Activated gamma-delta T cell treated with Interleukin-2 at 50 U/mL for 16 hours (primary cell): Measurements from ENCODE around the gene ITPRIPL2.

Source experiments
- DNase-seq: peaks from one replicate; pipeline ENCODE4 v3.0.0-alpha.2; 2020

The ITPRIPL2 gene

DNA sequence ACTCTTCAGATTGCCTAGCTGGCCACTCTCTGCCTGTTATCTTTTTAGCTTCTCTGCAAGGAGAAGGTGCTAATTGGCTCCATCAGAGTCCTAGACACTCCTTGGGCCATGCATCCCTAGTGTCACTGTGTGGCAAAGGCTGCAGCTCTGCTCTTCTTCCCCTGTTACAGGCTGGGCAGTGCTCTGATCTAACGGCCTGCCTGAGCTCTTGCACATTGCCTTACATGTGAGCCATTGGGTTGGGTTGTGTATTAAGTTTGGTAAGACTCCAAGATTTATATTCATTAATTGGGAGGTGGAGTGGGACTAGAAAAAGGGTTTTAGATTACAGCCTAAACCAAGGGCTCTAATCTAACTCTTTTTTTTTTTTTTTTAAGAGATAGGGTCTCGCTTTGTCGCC lies 31.2 kb downstream of the ITPRIPL2 start:
- DNase-seq = no peak

GRCh38 chr16:19147126-19147525 lies 33.4 kb downstream of the ITPRIPL2 start:
- DNase-seq = no peak

- no peak for DNase-seq
Observed at GRCh38 chr16:19147627-19148026, 33.9 kb downstream of the ITPRIPL2 start.

- no peak for DNase-seq
Observed at GRCh38 chr16:19148189-19148588, 34.4 kb downstream of the ITPRIPL2 start.

DNA sequence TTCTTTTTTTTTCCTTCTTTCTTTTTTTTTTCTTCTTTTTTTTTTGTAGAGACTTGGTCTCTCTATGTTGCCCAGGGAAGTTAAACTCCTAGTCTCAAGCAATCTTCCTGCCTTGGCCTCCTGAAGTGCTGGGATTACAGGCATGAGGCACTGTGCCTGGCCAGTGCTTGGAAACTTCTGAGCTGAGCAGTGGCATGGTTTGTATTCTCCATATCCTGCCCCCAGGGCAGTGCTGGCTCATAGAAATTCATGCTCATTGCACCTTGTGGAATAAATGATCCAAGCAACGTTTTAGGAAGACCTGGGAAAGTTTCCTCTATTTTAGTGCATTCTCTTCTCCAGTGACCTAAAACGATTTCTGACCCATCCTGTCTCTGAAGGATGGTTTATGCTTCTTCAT lies 37.5 kb downstream of the ITPRIPL2 start:
- no peak for DNase-seq

GRCh38 chr16:19152042-19152441 lies 38.3 kb downstream of the ITPRIPL2 start:
- DNase-seq = no peak

DNA sequence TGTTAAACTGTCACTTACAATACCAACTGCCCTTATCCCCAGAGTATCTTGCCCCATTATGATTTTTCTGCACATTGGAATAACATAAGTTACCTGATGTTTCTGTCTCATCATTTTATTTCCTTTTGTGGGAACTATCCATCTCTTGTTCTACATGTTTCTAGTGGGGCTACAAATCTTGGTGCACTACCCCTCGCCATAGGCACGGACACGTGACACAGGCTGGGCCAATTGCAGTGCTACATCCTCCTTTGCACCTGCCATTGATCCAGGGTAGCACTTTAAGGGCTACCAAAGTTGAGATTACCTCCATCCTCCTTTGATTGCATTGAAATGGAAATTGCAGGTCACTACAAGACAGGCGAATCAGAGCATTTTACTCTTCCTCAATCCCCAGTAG lies 40.1 kb downstream of the ITPRIPL2 start:
- DNase-seq = no peak

DNA sequence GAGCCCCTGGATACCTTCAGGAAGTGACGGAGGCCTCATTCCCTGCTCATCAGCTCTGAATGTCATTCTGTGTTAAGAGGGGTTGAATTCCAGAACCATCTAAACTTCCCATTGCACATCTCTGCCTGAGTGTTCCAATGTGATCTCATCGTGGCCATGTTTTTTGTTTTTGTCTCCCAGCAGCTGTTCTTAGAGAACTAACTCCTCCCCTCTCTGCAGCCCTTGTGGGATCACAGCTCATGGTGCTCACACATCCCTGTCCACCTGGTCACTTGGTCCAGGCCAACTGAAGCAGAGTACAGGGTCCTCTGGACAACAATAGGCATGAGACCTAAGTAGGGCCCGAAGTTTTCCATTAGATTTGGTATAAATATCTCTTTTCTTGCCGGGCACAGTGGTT lies 48.3 kb downstream of the ITPRIPL2 start:
- DNase-seq = no peak

DNA sequence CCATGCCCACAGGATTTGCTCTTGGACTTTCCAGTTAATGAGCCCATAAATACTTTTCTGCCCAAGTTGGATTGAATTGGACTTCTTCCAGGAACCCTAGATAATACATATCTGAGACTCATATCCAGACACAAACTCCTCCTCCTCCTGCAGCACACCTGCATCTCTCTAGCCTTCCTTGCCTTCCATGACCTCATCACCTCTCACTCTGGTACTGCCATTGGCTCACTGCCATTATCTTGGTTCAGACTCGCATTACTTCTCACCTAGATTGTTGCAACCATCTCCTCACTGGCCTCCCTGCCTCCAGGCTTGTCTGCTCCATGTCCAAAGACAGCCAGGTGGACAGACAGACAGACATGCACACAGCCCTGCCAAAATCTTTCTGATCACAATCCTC lies 49.5 kb downstream of the ITPRIPL2 start:
- no peak for DNase-seq

- DNase-seq = no peak
Observed at GRCh38 chr16:19164285-19164684, 50.5 kb downstream of the ITPRIPL2 start.

DNA sequence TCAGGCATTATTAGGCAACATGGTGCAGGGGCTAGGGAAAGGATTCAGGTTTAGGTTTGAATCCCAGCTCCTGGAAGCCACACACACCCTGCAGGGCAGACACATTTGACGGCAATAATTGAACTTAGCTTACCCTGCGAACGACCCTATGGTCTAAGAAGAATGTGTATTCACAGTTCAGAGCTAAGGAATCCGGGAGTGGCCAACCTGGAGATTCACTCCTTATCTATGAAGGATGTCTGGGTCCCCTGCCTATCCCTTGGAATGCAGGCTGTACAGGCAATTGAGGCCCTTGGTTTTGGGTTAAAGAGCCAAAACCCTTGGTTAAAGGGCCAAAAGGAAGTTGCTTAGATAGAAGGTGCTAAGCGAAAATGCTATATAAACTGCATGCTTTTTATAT lies 51.3 kb downstream of the ITPRIPL2 start:
- no peak for DNase-seq

GRCh38 chr16:19166500-19166899 lies 52.7 kb downstream of the ITPRIPL2 start:
- DNase-seq = no peak

- no peak for DNase-seq
Observed at GRCh38 chr16:19167710-19168370, 54.1 kb downstream of the ITPRIPL2 start, which contains the start of gene SYT17. Gene SYT17, plus strand, starts transcription at chr16:19168240. Its CDS starts 407 bp downstream, at chr16:19168647.

GRCh38 chr16:19168371-19169081 lies 54.8 kb downstream of the ITPRIPL2 start:
- DNase-seq = no peak

DNA sequence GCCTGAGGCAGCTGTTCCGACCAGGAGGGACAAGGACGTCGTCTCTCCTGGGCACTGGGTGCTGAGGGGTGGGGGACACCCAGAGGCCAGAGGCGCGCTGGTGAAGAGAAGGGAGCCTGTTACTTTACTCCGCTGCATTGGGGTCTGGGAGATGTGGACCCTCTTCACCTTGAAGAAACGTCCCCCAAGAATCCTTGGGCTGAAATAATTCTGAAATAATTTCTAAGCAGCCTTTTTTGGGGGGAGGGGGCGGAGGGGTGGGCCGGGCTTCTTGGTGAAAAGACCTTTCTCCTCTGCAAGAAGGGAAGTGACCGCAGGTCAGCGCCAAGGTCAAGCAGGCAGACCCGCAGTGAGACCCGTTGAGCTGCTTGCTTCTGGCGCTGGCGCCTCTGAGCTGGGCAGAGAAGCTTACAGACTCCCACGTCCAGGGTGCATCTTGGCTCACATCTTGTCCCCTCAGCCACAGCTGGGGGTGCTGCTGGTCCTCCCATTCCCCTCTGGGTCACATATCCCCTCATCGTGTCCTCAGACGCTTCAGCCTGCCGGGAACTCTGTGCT lies 55.4 kb downstream of the ITPRIPL2 start:
- DNase-seq = no peak

GRCh38 chr16:19170043-19170655 lies 56.4 kb downstream of the ITPRIPL2 start:
- no peak for DNase-seq
